GM19324 (cell line): ENCODE data around the gene PNLIPRP3.

ENCODE experiments used
- ATAC-seq: cut with Tn5 transposase; IDR thresholded peaks from one replicate; pipeline ENCODE4 v1.9.1; 2021; ENCODE audit warnings: mild to moderate bottlenecking, moderate library complexity; ENCODE audit not compliant: unreplicated experiment, low FRiP score

PNLIPRP3 gene

GRCh38 chr10:116444527-116445142 lies 17.0 kb downstream of the PNLIPRP3 start:
- peak; percentile 68 for ATAC-seq

DNA sequence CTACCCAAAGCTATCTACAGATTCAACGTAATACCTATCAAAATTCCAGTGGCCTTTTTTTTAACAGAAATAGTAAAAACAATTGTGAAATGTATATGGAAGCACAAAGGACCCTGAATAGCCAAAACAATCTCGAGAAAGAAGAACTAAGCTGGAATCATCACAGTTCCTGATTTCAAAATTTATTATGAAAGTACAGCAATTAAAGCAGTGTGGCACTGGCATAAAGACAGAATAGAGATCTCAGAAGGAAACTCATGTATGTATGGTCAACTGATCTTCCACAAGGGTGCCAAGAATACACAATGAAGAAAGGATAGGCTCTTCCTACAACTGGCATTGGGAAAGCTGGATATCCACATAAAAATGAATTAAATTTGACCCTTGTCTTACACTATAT lies 23.2 kb downstream of the PNLIPRP3 start:
- no peak for ATAC-seq

GRCh38 chr10:116451711-116452337 lies 24.2 kb downstream of the PNLIPRP3 start:
- no peak for ATAC-seq

GRCh38 chr10:116452338-116452720 lies 24.7 kb downstream of the PNLIPRP3 start:
- ATAC-seq = no peak

- ATAC-seq = no peak
Observed at GRCh38 chr10:116457488-116457887, 29.8 kb downstream of the PNLIPRP3 start.

DNA sequence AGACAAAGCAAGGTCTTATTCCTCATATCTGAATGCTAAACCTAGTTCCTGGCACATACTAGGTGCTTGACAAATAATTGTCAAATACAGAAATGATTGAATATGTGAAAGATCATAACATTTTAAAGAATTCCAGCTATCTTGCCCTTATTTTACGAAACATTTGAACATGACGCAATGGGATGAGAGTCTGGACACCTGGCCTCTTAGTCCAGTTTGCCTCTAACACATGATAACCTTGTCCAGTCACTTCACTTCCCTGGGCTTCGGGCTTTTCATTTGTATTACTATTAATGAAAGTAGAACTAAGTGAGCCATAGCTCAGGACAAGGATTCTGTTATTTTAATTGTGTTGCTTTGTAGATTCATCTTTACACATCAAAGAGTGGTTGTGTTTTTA lies 32.6 kb downstream of the PNLIPRP3 start:
- no peak for ATAC-seq

- ATAC-seq = no peak
Observed at GRCh38 chr10:116461680-116462079, 34.0 kb downstream of the PNLIPRP3 start.

DNA sequence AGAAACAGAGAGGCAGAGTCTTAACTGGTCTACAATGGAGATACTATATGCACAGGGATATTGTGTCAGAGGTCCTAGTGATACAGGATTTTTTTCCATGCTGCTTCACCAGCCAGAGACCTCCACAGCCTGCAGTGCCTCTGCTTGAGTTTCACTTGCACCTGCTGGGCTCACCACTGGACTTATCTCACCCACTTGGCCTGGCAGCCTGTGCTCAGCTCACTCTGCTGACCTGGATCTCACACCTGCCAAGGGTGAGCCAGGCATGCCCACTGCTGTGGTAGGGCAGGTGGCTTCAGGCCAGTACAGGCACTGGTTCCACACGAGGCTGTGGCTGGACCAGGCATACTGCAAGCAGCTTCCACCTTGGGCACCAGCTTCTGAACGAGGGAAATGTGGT lies 36.6 kb downstream of the PNLIPRP3 start:
- ATAC-seq = no peak

- no peak for ATAC-seq
Observed at GRCh38 chr10:116465546-116465945, 37.9 kb downstream of the PNLIPRP3 start.

DNA sequence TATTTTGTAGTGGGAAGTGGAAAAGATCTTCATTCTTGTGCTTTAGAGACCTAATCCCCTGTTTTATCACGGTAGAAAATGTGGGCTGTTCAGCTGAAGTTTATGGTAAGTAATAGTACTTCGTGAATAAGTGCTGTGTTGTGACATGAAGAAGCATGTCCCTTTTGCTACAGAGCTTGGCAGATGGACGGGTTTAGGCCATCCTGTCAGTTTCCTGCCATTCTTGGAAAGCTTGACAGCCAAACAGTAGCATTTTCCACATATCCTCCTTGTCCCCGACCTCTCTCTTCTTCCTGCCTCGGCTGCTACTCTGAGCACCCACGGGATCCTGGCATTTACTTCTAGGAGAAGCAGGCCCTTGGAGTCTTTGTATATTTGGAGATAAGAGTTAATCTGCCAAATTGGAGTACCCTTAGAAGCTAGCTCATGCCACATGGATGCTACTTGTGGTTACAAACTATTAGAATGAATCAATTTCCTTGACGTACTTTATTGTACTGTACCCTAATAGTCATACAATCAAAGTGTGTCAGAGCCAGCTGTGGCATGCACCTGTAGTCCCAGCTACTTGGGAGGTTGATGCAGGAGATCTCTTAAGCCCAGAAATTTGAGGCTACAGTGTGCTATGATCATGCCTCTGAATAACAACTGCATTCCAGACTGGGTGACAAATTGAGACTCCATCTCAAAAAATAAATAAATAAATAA lies 39.2 kb downstream of the PNLIPRP3 start:
- no peak for ATAC-seq

GRCh38 chr10:116469437-116469836 lies 41.8 kb downstream of the PNLIPRP3 start:
- no peak for ATAC-seq

DNA sequence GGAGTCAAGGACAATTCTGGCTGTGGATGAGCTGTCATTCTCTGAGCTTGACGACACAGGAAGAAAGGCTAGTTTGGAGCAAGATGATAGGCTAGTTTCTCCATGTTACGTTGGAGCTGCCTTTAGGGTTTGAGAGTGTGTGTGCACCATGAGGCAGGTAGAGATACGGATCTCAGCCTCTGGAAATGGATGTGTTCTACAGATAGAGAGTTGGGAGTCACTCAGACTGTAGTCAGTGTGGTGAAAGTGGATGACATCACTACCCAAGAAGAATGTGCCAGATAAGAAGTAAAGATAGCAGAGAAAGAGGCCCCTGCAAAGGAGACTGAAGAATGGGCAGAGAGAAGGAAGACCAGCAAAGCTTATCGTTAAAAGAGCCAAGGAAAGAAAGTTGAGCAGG lies 42.4 kb downstream of the PNLIPRP3 start:
- ATAC-seq = no peak

DNA sequence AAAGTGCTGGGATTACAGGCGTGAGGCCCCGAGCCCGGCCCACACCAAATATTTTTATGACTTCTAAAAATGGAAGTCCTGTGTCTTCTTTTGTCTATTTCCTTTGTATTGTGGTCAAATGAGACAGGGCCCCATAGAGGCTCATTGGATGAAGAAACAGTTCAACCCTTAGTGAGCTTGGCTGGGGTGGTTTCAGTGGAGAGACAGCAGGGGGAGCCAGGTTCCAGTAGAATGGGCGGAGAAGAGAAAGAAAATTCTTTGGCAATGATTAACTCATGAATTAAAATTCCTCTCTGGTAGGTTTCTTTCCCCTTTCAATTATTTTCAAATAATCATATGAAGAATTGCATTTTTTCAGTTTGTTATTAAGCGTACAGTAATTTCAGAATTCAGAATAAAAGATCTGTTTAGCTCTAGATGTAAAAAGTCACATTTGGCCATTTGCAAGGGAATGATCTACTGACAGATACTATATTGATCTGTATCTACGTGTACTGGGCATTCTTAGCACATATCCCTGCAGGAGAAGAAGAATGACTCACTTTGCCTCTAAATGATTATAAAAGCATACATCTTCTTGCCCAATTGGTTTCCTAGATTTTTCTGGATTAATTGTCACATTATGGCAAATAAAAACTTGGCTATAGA lies 43.2 kb downstream of the PNLIPRP3 start:
- ATAC-seq = no peak

DNA sequence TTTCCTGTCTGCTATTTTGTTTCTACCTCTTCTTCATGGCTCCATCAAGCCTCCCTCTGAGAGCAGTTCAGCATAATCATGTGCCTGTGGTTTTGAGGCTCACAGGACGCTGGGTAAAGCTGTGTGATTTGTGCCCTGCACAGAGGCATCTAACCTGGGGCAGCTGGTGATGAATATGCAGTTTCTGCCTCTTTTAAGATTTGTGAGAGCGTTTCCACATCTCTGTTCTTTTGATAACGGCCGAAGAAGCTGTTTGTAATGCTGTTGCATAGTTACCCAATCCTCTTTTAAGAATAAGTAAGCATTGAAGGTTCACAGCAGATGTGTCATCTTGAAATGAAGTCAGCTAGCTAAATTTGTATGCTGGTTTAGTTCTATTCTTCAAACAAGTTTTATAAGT lies 45.2 kb downstream of the PNLIPRP3 start:
- ATAC-seq = no peak

- ATAC-seq = no peak
Observed at GRCh38 chr10:116475866-116476265, 48.2 kb downstream of the PNLIPRP3 start.

DNA sequence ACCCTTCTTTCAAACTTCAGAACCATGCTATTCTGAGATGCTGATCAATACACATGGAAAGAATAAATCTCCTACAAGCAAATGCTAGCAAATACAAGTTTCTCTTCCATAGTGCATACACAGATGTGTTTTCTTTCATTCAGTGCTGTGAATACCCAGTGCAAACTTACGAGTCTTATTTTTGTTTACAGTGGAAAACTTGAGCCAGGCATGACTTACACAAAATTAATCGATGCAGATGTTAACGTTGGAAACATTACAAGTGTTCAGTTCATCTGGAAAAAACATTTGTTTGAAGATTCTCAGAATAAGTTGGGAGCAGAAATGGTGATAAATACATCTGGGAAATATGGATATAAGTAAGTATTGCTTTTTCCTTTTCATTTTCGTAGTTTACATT lies 48.8 kb downstream of the PNLIPRP3 start:
- ATAC-seq = no peak

DNA sequence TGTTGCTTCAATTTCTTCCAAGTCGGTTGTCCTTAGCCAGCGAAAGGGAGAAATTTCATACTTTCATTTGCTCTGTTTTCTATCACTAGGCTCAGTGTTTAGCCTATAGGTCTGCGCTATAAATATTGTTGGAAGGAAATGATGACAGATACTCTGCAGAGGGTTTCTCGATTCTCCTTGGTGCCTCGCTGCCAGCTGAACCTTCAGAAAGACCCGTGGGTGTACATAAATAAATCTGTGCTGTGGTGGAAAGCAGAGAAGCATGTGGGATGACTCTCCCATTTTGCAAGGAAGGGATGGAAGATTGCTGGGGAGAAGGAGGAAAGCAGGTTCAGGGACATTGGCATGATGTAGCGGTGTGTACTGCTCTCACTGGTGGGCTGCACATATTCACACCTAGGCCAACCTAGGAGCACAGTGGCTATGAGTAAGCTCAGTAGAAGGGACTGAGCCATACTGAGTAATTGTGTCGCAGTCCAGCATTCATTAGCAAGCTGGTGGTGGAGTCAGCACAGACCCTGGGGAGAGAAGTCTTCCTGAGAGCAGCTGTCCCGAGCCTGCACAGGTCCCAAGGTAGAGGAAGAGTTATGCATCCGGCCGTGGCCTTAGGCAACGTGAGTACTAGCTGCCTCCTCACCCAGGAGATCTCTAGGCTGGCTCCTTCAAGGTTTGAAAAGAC lies 50.5 kb downstream of the PNLIPRP3 start:
- ATAC-seq = no peak

GRCh38 chr10:116486770-116487448 lies 59.3 kb downstream of the PNLIPRP3 start:
- no peak for ATAC-seq

GRCh38 chr10:116487522-116488430 lies 60.1 kb downstream of the PNLIPRP3 start:
- ATAC-seq = no peak
